ENCODE data around the gene ATF6B. TPM values are rescaled to one million over a fixed set of nuclear protein-coding genes. Genes with fewer than 3 reads are reported as not detected.

The ATF6B gene
- total and polyA plus RNA-seq, 2 of the 8 experiments (the other 6 are each of a cell fraction or from before 2014, with no cell fraction given): 38.1 to 42.2 TPM

DNA sequence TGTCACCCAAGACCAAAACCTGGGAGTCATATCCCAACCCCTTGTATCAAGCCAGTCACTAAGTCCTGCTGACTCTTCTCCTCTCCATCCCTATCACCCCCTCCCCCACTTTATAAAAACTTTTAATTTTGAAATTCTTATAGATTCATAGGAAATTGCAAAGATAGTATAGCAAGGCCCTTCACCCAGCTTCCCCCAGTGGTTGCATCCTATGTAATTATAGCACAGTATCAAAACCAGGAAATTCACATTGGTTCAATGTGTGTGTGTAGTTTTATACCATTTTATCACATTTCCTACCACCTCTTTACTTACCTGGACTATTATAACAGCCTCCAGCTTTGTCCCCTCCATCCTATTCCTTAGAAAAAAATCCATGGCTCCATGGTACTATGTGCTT lies 30.0 kb upstream of the ATF6B start:
- Histone ChIP-seq H3K9ac (replicated peaks in 1 of 4; ENCODE audit: extremely low read depth in 1 of 4, low read depth in 3 of 4, low read length in 3 of 4) (no peak overlapping the region), H2BK12ac (ENCODE audit: low read depth, low read length) (no peak overlapping the region), H3K23me2 (ENCODE audit: low read depth, low read length) (peaks cover 11% of the 10 kb centered on the region), H3K4ac (replicated peaks; ENCODE audit: insufficient read length, low read depth, low read length) (no peak overlapping the region), H3K4me3 (ENCODE audit: extremely low read depth in 1 of 4, insufficient read depth in 2 of 4, low read depth in 3 of 4, low read length in 4 of 4) (no peak overlapping the region), H2BK120ac (replicated peaks; ENCODE audit: low read depth, low read length) (no peak overlapping the region), H3K79me1 (ENCODE audit: low read depth, low read length) (0 out of 2 replicates have a peak, but pooled peaks cover 3% of the 10 kb centered on the region), H3K27me3 (replicated peaks in 1 of 4; ENCODE audit: control insufficient read depth in 3 of 4, extremely low read depth in 1 of 4, insufficient read depth in 3 of 4, low read length in 3 of 4) (peaks cover 0 to 1% (median under 1%) of the 10 kb centered on the region in 4 experiments; a peak in 2 of 7 replicates), H3K27ac (ENCODE audit: low read depth, low read length) (no peak overlapping the region), H3K4me1 (replicated peaks in 1 of 4; ENCODE audit: control insufficient read depth in 3 of 4, insufficient read depth in 4 of 4, low read length in 3 of 4) (peaks cover 0 to 5% (median 3%) of the 10 kb centered on the region in 4 experiments), H3K14ac (ENCODE audit: insufficient read length) (no peak overlapping the region), H3K79me2 (ENCODE audit: control insufficient read depth in 1 of 2, insufficient read depth in 2 of 2, low read length in 2 of 2) (peaks cover 0 to 5% of the 10 kb centered on the region in 2 experiments; a peak in 1 of 4 replicates), H2AFZ (ENCODE audit: low read length) (no peak overlapping the region), H2BK20ac (ENCODE audit: low read length) (no peak overlapping the region), H3K4me2 (ENCODE audit: insufficient read depth in 1 of 2, low read depth in 2 of 2, low read length in 2 of 2) (no peak overlapping the region), H4K5ac (ENCODE audit: insufficient read length, low read depth, low read length) (no peak overlapping the region), H3K23ac (ENCODE audit: insufficient read length) (no peak overlapping the region), H4K20me1 (replicated peaks in 1 of 2; ENCODE audit: control insufficient read depth in 1 of 2, insufficient read depth in 2 of 2, low read length in 2 of 2) (peaks cover 0 to 2% of the 10 kb centered on the region in 2 experiments), H3K36me3 (ENCODE audit: control insufficient read depth in 2 of 4, insufficient read depth in 4 of 4, low read length in 3 of 4) (peaks cover 4 to 14% (median 10%) of the 10 kb centered on the region in 4 experiments; a peak in 6 of 8 replicates), H3K18ac (ENCODE audit: extremely low read depth, low read length) (no peak overlapping the region), H2BK15ac (ENCODE audit: low read length) (no peak overlapping the region), H3K56ac (replicated peaks; ENCODE audit: insufficient read length, low read depth, low read length) (no peak overlapping the region), H4K91ac (replicated peaks; ENCODE audit: insufficient read length, low read length) (no peak overlapping the region), H2BK5ac (ENCODE audit: low read depth, low read length) (no peak overlapping the region), H4K8ac (ENCODE audit: extremely low read depth, insufficient read depth, low read length) (no peak overlapping the region), H2AK5ac (ENCODE audit: low read depth, low read length) (no peak overlapping the region), H3K9me3 (ENCODE audit: insufficient read depth in 2 of 2, low read depth in 1 of 2, low read length in 1 of 2) (no peaks in the 10 kb centered on the region)
- TF ChIP-seq YY1 (IDR thresholded peaks at IDR 0.05; ENCODE audit: low read depth, low read length) (no peak), CBX8 (IDR thresholded peaks at IDR 0.05; ENCODE audit: borderline replicate concordance, low read depth, low read length) (no peak), TAF7 (optimal IDR thresholded peaks at IDR 0.05; ENCODE audit: borderline replicate concordance, low read depth, low read length) (no peak), RAD21 (IDR thresholded peaks at IDR 0.05 in 1 of 2, conservative IDR thresholded peaks at IDR 0.05 in 1 of 2; ENCODE audit: low read depth in 2 of 2, low read length in 2 of 2) (no peak)
- no peak for FAIRE-seq
- DNase-seq (ENCODE audit: low read depth in 1 of 2, low spot score in 2 of 2): no peak
- ChIA-PET CTCF (ENCODE audit: partially characterized antibody) (interaction anchor here (1.6 to 2.9 kb wide), 2 partner anchors 9 to 40 kb away, joined by 11 to 19 read pairs; no protein-coding TSS in a partner anchor), POLR2A (ENCODE audit: partially characterized antibody) (interaction anchor here (0.8 to 1.6 kb wide), 4 partner anchors 12 to 39 kb away, joined by 3 to 4 read pairs (median 3); partner anchors contain the start of gene AGPAT1)

All from H1 (cell line).